HG03469 (cell line): Measurements from ENCODE around the gene METTL15.
"Not testable (repeated sequence)": the region's sequence is repeated elsewhere in the genome, so short reads cannot be mapped to it uniquely, and the experiment has no call there.

Experiments used
- ATAC-seq: cut with Tn5 transposase; IDR thresholded peaks from one replicate; pipeline ENCODE4 v1.9.1; 2021; ENCODE audit warnings: mild to moderate bottlenecking, moderate library complexity, moderate number of reproducible peaks; ENCODE audit not compliant: unreplicated experiment

METTL15 gene

DNA sequence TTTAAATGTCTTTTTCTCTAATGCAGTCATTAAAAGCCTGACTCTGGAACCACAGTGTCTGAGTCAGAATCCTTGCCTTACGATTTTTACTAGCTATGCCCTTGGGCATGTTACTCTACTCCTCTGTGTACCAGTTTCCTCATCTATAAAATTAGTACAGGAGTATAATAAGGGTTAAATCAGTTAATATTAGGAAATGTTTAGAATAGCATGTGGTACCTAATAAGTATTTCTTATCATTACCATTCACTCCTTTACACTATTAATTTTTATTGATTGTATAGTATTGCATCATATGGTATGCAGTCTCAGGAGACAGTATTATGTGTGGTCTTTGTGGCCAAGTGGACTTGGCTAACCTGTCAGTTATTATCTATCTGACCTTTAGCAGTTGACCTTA lies 68.2 kb downstream of the METTL15 start:
- no peak for ATAC-seq

DNA sequence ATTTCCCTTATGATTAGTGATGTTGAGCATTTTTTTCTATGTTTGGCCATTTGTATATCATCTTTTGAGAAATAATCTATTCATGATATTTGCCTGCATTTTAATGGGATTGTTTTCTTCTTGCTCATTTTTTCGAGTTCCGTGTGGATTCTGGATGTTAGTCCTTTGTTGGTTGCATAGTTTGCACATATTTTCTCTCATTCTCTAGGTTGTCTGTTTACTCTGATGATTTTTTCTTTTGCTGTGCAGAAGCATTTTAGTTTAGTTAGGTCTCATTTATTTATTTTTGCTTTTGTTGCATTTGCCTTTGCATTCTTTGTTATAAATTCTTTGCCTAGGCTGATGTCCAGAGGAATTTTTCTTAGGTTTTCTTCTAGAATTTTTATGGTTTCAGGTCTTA lies 87.3 kb downstream of the METTL15 start:
- no peak for ATAC-seq

DNA sequence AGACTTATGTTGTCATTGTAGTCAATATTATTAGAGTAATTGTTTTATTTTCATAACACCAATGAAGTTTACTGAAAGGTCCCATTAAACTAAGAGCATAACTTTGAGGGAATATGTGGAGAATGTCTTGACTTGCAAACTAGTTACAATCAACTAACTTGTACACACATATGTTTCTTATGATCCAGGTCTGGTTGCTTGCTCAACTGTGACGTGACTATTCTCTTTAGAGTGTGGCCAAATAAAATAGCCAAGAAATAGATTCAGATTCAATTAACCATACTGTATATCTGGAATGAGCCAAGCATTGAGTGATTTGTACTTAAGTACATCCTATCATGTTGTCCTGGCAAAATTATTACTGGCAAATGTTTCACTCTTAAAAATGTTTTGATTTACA lies 101.7 kb downstream of the METTL15 start:
- no peak for ATAC-seq

DNA sequence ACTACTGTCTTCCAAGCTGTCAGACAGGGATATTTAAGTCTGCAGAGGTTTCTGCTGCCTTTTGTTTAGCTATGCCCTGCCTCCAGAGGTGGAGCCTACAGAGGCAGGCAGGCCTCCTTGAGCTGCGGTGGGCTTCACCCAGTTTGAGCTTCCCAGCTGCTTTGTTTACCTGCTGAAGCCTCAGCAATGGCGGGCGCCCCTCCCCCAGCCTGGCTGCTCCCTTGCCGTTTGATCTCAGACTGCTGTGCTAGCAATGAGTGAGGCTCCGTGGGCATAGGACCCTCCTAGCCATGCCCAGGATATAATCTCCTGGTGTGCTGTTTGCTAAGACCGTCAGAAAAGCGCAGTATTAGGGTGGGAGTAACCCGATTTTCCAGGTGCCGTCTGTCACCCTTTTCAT lies 113.9 kb downstream of the METTL15 start:
- ATAC-seq, result not testable (repeated sequence)

DNA sequence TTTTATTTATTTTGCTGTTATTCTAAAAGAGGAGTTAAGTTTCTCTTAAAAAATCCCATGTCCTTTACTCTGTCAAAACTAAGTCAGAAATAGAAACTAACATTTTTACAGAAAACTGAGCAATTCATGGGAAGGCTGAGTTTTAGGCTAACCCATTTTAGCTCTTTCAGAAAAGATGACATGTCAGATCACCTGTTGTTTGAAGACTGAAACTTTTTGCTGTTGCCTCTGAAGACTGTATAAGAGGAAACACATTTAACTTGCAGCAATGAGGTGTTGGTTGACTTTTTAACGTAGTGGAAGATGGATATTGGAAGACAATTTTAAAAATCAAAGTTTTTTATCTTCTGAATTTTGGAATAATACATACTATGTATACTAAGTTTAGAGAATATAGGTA lies 115.4 kb downstream of the METTL15 start:
- peak; percentile 79 for ATAC-seq

DNA sequence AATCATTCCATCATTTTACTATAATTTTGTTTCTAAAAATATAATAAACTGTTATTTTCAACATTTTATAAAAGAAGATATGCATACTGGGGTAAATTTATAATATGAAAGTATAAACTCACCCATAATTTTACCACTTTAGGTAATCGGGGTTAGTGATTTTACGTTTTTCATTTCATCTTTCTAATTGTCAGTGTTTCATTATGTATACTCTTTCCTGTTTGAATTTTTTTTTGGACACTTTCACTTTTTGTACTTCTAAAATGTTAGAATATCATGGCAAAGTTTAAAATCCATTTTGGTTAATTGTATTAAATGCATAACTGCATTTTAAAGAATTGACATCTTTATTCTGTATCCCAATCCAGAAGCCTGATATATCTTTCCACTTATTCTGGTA lies 115.8 kb downstream of the METTL15 start:
- peak; percentile 20 for ATAC-seq

DNA sequence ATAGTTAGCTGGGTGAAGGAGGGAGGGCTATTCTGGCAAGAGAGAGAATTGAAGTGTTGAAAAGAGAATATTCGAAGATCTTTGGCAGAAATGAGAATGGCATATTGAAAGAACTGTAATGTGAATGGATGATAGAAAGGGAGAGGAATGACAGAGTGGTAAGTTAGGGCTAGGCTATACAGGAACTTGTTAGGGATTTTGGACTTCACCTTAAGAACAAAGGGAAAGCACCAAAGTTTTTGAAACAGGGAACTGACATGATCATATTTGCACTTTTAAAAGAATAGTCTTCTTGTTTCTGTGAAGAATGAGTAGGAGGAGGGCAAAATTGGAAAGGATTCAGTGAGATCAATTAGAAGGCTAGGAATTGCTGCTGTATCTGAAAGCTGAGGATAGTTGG lies 119.3 kb downstream of the METTL15 start:
- no peak for ATAC-seq

DNA sequence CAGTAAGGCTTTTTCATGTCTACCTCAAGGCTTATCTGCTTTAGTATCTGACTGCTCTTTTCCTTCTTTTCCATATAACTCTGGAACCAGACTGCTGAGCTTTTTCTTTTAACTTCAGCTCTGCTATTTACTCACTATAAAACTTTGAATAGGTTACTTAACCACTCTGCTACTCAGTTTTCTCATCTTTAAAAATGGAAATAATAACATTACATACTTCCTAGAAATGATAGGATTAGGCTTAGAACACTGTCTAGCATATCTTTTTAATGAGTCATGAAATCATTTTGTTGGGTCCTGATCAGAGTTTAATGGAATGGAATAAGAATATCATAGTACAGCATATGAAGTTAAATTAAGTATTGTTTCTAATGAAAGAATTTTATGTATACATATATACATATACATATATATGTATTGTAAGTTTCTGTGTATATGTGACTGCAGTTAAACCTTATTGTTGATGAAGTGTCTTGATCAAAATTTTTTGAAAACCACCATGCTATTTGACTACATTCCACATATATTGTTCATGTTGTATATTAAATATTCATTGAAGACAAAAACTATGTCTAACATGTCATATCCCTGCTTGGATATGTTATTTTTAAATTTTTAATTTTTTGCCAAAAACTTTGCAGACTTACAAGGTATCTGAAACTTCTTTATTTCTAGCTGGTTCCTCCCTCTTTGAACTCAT lies 120.2 kb downstream of the METTL15 start:
- ATAC-seq, result no peak

DNA sequence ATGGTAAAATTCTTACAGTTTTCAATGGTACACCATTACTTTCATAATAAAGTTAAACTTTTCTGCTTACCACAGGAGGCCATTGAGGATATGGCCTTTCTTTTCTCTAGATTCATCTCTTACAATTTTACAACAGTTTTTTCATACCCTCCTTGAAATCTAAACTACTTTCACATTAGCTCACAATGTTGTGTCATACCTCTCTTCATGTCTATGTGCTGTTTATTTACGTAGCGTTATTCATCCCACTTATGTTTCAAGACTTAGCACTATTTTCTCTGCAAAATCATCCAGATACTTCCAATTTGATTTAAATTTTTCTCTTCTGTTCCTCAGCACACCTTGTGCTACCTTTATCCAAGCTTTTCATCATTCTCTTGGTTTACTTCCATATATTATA lies 123.3 kb downstream of the METTL15 start:
- ATAC-seq, result no peak

DNA sequence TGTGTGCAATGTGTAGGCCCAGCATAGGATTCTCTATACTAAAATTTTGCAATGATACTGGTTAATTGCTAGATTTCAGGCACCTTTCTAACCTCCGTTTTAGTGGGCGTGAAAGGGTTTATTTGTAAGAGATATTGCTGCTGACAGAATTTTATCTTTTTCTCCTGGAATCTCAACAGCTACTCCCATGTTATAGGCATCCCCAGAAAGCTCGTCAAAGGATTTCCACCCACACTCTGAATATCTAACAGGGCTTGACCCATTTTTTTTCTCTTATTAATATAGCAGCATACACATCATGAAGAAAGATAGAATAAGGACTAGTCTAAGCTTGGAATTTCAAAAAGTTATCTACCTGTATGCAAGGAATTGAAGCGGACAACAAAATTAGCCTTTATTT lies 124.5 kb downstream of the METTL15 start:
- ATAC-seq, result no peak

DNA sequence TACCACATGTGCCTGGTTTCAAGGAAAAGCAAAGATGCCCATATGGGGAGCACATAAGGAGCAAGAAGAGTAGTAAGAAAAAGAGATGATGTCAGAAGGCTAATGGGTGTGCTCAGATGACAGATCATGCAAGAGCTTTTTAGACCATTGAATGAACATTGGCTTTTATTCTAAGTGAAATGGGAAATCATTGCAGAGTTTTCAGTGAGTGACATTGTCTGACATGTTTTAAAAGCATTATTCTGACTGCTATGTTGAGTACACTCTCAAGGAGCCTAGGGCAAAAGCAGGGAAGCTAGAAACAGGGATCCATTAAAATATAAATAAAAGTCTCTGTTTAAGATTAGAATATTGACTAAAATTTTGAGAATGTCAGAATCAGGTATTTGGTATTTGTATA lies 133.6 kb downstream of the METTL15 start:
- no peak for ATAC-seq

DNA sequence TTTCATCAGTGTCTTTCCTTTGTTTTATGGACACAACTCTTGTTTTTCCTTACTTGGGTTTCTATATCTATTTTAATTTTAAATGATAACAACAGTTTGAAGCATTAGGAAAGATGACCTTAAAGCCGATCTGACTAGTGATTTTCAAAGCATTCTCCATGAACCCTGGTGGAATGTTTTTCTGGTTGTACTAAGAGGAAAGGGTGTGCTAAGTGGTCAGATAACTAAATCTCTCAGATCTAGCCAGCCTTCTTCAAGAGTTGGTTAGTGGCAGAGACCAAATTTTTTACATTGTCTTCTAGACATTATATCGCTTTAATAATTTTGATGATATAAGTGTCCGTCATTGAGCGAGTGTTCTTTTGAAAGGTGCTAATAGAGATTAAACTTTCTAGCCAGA lies 134.4 kb downstream of the METTL15 start:
- ATAC-seq, result no peak

DNA sequence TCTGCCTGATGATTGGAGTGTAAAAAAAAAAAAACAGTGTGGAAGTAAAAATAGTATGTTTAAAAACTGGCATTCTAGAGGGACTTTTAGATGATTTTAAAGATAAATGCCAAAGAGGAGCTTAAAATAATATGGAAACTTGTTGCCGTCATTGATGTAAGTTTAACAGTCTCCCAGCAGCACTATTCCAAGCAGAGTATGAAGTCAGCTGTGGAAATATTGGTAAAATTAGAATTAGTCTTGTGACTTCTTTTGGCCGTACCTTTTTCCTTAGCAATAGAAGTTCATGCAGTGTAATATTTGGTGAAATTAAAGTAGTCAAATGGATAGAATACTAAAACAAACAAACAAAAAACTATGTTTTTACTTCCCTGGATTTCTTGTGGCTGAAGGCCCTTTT lies 134.9 kb downstream of the METTL15 start:
- no peak for ATAC-seq

DNA sequence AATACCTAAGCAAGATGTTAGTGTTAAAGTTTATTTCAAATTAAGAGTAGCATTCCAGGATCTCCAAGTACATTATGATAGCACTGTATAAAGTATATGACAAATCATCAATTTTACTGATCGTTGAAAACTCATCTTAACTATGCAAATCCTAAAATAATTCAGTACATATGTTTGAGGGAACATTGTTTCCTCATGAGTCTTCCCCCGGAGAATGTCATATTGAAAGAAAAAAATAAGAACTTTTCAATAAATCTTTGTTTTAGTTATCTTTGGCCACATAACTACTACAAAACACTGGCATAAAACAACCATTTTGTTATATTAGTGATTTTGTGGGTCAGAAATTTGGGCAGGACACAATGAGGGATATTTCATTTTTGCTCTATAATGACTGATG lies 135.4 kb downstream of the METTL15 start:
- ATAC-seq, result no peak

DNA sequence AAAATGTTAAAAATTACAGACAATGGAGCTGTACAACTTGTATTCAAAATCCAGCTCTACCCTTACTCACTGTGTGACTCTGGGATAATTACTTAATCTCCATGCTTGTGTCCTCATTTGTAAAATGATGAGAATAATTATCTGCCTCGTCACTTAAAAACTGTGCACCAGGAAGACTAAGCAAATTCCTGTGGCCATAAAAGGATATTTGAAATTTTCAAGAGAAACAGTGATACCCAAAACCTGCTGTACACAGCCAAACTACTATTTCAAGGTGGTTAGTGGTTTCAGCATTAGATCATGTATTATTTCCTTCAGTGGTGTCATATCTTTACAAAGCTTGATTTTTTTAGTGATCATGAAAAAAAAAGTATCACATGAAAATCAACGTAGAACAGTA lies 136.9 kb downstream of the METTL15 start:
- ATAC-seq, result no peak

DNA sequence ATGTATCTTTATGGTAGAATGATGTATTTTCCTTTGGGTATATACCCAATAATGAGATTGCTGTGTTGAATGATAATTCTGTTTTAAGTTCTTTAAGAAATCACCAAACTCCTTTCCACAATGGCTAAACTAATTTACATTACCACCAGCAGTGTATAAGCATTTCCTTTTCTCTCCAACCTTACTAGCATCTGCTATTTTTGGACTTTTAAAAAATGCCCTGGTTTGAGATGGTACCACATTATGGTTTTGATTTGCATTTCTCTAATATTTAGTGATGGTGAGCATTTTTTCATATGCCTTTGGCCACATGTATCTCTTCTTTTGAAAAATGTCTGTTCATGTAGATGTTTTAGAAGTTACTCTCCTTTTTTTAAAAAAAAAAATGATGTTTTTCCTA lies 142.0 kb downstream of the METTL15 start:
- ATAC-seq, result no peak

DNA sequence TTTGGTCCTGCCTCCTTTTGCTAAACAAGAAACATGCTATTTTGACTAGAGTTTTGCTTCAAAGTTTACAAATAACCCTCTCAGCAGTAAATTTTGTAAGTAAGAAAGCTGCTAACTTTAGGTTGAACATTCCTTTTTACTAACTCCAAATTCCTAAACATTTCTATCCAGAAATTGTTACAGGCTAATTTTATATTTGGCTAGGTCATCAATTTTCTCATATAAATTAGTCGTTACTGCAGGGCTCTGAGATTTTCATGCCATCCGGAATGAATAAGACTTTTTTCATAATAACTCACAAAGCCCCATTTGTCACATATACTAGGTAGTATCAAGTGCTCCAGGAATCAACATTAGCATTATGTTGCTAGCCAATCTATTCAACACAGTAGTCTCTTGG lies 143.1 kb downstream of the METTL15 start:
- no peak for ATAC-seq

DNA sequence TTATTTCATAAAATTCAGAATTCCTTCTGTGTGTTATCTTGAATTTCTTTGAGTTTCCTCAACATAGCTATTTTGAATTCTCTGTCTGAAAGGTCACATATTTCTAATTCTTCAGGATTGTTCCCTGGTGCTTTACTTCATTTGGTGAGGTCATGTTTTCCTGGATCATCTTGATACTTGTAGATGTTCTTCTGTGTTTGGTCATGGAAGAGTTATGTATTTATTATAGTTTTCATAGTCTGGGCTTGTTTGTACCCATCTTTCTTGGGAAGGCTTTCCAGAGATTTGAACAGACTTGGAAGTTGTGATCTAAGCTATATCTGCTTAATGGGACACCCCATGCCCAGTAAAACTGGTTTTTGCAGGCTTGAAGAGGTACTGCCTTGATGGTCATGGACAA lies 149.6 kb downstream of the METTL15 start:
- ATAC-seq, result no peak

DNA sequence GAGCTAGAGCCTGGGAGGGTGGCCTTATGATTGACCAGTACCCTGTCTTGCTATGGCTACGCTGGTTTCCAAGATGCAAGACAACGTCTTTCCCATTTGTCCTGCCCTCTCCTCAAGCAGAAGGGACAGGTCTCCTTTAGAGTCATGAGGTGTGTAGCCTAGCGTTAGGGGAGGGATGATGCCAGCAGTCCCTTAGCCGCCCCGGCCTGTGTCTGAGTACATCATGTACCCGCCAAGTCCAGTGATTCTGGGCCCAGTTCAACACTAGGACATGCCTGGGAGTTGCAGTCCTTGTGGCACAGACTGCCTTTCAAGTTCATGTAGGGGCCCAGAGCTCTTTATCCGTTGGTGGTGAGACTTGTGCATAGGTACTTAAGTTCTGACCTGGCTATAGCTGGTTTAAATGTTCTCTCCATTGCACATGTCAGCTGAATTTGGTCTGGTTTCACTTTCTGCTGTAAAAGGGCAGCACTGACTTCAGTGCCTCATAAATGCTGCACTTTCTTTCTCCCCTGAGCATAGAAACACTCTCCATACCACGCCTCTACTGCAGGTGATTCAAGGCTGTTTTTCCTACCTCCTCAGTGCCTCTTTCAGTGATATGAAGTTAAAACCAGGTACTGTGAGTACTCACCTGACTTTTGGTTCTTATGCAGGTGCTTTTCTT lies 151.1 kb downstream of the METTL15 start:
- peak; percentile 72 for ATAC-seq

DNA sequence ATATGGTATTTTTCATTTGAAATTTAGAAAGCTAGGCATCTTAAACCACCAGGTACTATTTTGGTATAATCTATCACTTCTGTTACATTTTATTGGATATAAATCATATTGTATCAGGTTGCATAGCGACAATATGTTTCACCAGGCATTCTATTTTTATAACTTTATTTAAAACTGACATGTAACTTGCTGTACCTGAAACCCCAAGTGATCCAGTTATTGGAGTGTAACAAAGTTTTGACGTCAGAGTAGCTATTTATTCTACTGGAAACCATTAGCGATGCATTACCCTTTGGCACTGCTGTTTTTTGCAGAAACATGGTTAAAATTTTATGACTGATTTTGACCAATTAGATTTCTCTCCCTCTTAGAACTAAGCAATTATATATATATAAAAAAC lies 160.7 kb downstream of the METTL15 start:
- no peak for ATAC-seq

DNA sequence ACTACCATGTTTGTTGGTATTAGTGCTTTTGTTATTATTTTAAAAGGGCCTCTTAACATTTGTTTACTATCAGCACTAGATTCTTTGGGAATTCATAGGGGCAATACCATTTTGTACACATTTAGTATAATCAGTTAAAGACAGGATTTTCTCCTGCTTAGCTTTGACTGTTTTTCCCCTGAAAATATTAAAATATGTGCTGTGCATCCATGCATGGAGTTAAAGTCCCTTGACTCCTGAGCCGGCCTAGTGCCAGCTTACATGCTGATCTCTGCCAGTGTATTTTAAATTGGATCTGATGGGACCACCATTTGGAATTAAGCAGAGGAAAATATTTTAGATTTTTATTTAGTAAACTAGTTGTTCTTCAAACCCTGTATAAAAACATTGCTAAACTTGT lies 161.4 kb downstream of the METTL15 start:
- ATAC-seq, result no peak

DNA sequence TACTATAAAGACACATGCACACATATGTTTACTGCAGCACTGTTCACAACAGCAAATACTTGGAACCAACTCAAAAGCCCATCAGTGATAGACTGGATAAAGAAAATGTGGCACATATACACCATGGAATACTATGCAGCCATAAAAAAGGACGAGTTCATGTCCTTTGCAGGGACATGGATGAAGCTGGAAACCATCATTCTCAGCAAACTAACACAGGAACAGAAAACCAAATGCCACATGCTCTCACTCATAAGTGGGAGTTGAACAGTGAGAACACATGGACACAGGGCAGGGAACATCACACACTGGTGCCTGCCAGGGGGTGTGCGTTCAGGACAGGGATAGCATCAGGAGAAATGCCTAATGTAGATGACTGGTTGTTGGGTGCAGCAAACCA lies 164.1 kb downstream of the METTL15 start:
- ATAC-seq, result not testable (repeated sequence)

DNA sequence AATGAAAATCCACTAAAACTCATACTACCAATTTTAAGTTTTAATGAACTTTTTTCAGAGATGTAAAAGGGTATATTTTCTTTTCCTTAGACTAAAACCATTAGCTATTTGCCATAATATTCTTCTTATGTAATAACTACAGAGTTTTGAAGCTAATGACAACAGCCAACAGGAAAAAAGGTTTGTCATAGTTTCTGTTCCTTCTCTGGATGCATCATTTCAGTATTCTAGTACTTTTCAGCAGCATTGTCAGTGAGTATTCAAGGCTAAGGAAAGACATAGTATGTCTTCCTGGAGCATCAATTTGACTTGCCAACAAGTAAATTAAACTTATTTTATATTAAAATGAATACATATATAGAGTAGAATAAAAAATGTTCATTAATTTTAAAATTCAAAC lies 166.0 kb downstream of the METTL15 start:
- ATAC-seq, result no peak
